OCI-LY3 (cell line): ENCODE data around the gene PRDM7.

Source experiments
- H2AFZ ChIP-seq: fragments of 200-600, 300-600 bp; shearing (Covaris generic); 2 replicates; pipeline ENCODE4 v1.6.0; 2014; ENCODE audit warnings: antibody characterized with exemption, low read depth, low read length
- H3K27ac ChIP-seq: fragments of 200-600, 300-600 bp; sonication (generic); 2 replicates; pipeline ENCODE4 v1.5.1; 2014; ENCODE audit warnings: mild to moderate bottlenecking, low read length, moderate library complexity, mixed read lengths
- H3K27me3 ChIP-seq: fragments of 200-600, 300-600 bp; sonication (generic); 2 replicates; pipeline ENCODE4 v1.6.1; 2014; ENCODE audit warnings: low read depth, low read length, mixed read lengths
- H3K36me3 ChIP-seq: fragments of 200-600, 300-600 bp; sonication (generic); replicated peaks from 2 replicates; pipeline ENCODE3; 2014; ENCODE audit warnings: low read depth, low read length, mixed read lengths
- H3K4me1 ChIP-seq: fragments of 300-600, 200-600 bp; sonication (generic); 2 replicates; pipeline ENCODE4 v1.6.1; 2014; ENCODE audit warnings: low read length, mixed read lengths
- H3K4me2 ChIP-seq: fragments of 200-600, 300-600 bp; sonication (generic); 2 replicates; pipeline ENCODE4 v1.6.1; 2014; ENCODE audit warnings: low read length, mixed read lengths
- H3K4me3 ChIP-seq: fragments of 300-600, 200-600 bp; sonication (generic); 2 replicates; pipeline ENCODE4 v1.5.1; 2014; ENCODE audit warnings: antibody characterized with exemption, mild to moderate bottlenecking, low read length, moderate library complexity
- H3K79me2 ChIP-seq: fragments of 300-600, 200-600 bp; shearing (Covaris generic); 2 replicates; pipeline ENCODE4 v1.6.1; 2014; ENCODE audit warnings: mild to moderate bottlenecking, low read length, mixed read lengths
- H3K9ac ChIP-seq: fragments of 300-600, 200-600 bp; shearing (Covaris generic); 2 replicates; pipeline ENCODE4 v1.6.0; 2014; ENCODE audit warnings: mild to moderate bottlenecking, low read length, moderate library complexity
- H3K9me3 ChIP-seq: fragments of 200-600, 300-600 bp; shearing (Covaris generic); 2 replicates; pipeline ENCODE4 v1.6.1; 2014; ENCODE audit warnings: low read length, mixed read lengths; ENCODE audit not compliant: insufficient read depth
- H4K20me1 ChIP-seq: fragments of 200-600, 300-600 bp; sonication (generic); 2 replicates; pipeline ENCODE4 v1.6.1; 2016; ENCODE audit warnings: low read length, mixed read lengths; ENCODE audit not compliant: insufficient read depth
- CTCF ChIP-seq: fragments of 200-600, 300-600 bp; sonication (generic); IDR thresholded peaks from 2 replicates; pipeline ENCODE4 v1.5.1; 2014; ENCODE audit warnings: antibody characterized with exemption, low read length, low read depth
- EZH2phosphoT487 ChIP-seq: fragments of 200-600 bp; shearing (Covaris generic); IDR thresholded peaks from 2 replicates; pipeline ENCODE4 v1.6.1; 2018; ENCODE audit warnings: antibody characterized with exemption, mixed run types, low read depth

The PRDM7 gene

GRCh38 chr16:90077757-90078578, 837 bp upstream of the PRDM7 start:
- Histone ChIP-seq H3K79me2 (no peaks in the 10 kb centered on the region), H2AFZ (peak overlapping the region; percentile 44), H3K27ac (no peak overlapping the region), H3K36me3 (no peaks in the 10 kb centered on the region), H3K4me3 (peak overlapping the region; percentile 72), H3K4me1 (peaks cover 5% of the 10 kb centered on the region), H3K4me2 (peak overlapping the region; percentile 72), H4K20me1 (no peaks in the 10 kb centered on the region), H3K9ac (peak overlapping the region; percentile 38), H3K9me3 (no peaks in the 10 kb centered on the region), H3K27me3 (peaks cover 22% of the 10 kb centered on the region)
- TF ChIP-seq CTCF (peak; percentile 18; the same call in 1 of the 2 replicates), EZH2phosphoT487 (no peak)

DNA sequence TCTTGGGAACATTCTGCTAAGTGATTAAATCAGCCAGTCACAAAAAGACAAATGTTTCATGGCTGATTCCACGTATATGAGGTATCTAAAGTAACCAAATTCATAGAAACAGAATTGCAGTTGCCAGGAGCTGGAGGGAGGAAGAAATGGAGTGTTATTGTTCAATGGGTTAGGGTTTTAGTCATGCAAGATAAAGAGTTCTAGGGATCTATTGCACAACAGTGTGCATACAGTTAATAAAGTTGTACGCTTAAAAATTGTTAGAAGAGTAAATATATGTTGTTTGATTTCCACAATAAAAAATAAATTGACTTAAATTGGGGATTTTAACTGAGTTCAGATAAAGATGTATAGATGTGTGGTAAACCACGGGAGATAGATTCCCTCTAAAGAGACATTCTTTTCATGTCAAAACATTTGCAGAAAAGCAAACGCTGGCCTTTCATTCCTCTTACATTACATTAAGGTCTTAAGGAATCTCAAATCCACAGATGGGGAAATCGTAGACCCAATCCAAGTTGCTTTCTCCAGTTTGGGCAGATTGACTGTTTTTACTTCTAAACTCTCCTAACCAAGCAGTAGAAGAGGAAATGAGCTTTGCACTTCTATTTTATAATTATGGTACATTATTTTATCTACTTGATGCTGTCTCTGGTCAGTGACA, 4.6 kb downstream of the PRDM7 start:
- Histone ChIP-seq H3K4me3 (no peak overlapping the region), H3K27ac (no peak overlapping the region), H3K36me3 (no peaks in the 10 kb centered on the region), H2AFZ (no peak overlapping the region), H3K9ac (no peak overlapping the region), H3K4me2 (no peak overlapping the region), H3K79me2 (no peaks in the 10 kb centered on the region), H3K4me1 (peaks cover 5% of the 10 kb centered on the region), H3K9me3 (no peaks in the 10 kb centered on the region), H4K20me1 (no peaks in the 10 kb centered on the region), H3K27me3 (peaks cover 12% of the 10 kb centered on the region)
- TF ChIP-seq EZH2phosphoT487: no peak
- TF ChIP-seq CTCF: no peak

- Histone ChIP-seq H3K9me3 (no peaks in the 10 kb centered on the region), H3K4me1 (no peaks in the 10 kb centered on the region), H3K4me3 (no peak overlapping the region), H3K27me3 (no peaks in the 10 kb centered on the region; the same call in 1 of the 2 replicates), H3K4me2 (no peak overlapping the region), H4K20me1 (no peaks in the 10 kb centered on the region), H3K9ac (no peak overlapping the region), H3K36me3 (no peaks in the 10 kb centered on the region), H3K79me2 (no peaks in the 10 kb centered on the region), H3K27ac (no peak overlapping the region), H2AFZ (no peak overlapping the region)
- no peak for TF ChIP-seq EZH2phosphoT487
- no peak for TF ChIP-seq CTCF
Measured at GRCh38 chr16:90070440-90070839, 6.7 kb downstream of the PRDM7 start.

GRCh38 chr16:90061437-90061836, 15.7 kb downstream of the PRDM7 start:
- Histone ChIP-seq H4K20me1 (no peaks in the 10 kb centered on the region), H3K36me3 (no peaks in the 10 kb centered on the region), H2AFZ (no peak overlapping the region), H3K27ac (no peak overlapping the region), H3K9ac (no peak overlapping the region), H3K4me2 (no peak overlapping the region), H3K9me3 (no peaks in the 10 kb centered on the region), H3K4me1 (no peaks in the 10 kb centered on the region), H3K4me3 (no peak overlapping the region), H3K27me3 (peaks cover 15% of the 10 kb centered on the region), H3K79me2 (no peaks in the 10 kb centered on the region)
- no peak for TF ChIP-seq EZH2phosphoT487
- no peak for TF ChIP-seq CTCF
